IPS-20b (cell line): Measurements from ENCODE around the gene CCL22.
"Not testable (repeated sequence)": the region's sequence is repeated elsewhere in the genome, so short reads cannot be mapped to it uniquely, and the experiment has no call there.

Experiments
- H3K27ac ChIP-seq: one replicate; pipeline ENCODE4 v1.5.1; 2013; ENCODE audit warnings: low read length
- H3K27me3 ChIP-seq: 2 replicates; pipeline ENCODE4 v1.6.1; 2013; ENCODE audit warnings: mild to moderate bottlenecking, low read length, inconsistent platforms; ENCODE audit not compliant: insufficient read depth
- H3K36me3 ChIP-seq: 2 replicates; pipeline ENCODE4 v1.6.1; 2013; ENCODE audit warnings: low read depth, mild to moderate bottlenecking, inconsistent platforms, low read length, moderate library complexity; ENCODE audit not compliant: insufficient read depth
- H3K4me1 ChIP-seq: 2 replicates; pipeline ENCODE4 v1.6.1; 2013; ENCODE audit warnings: mild to moderate bottlenecking, control low read depth, inconsistent platforms, low read length, moderate library complexity; ENCODE audit not compliant: insufficient read depth
- H3K4me3 ChIP-seq: 2 replicates; pipeline ENCODE4 v1.5.1; 2013; ENCODE audit warnings: mild to moderate bottlenecking, low read length, inconsistent platforms
- H3K9ac ChIP-seq: 2 replicates; pipeline ENCODE4 v1.6.1; 2013; ENCODE audit warnings: low read depth, mild to moderate bottlenecking, inconsistent platforms, low read length, moderate library complexity
- H3K9me3 ChIP-seq: 2 replicates; pipeline ENCODE4 v1.6.1; 2013; ENCODE audit warnings: mild to moderate bottlenecking, low read depth, low read length, inconsistent platforms; ENCODE audit not compliant: insufficient read depth

The CCL22 gene

GRCh38 chr16:57331355-57331754 is 27.2 kb upstream of the CCL22 start:
- H3K9me3 ChIP-seq: no peaks in the 10 kb centered on the region
- H3K27ac ChIP-seq: no peak overlapping the region
- no peaks in the 10 kb centered on the region for H3K27me3 ChIP-seq
- no peak overlapping the region for H3K9ac ChIP-seq
- H3K4me3 ChIP-seq: no peak overlapping the region
- H3K36me3 ChIP-seq: no peaks in the 10 kb centered on the region
- H3K4me1 ChIP-seq: no peaks in the 10 kb centered on the region

- Histone ChIP-seq H3K36me3 (no peaks in the 10 kb centered on the region), H3K4me3 (no peak overlapping the region), H3K9me3 (no peaks in the 10 kb centered on the region), H3K4me1 (no peaks in the 10 kb centered on the region), H3K27ac (no peak overlapping the region), H3K27me3 (no peaks in the 10 kb centered on the region), H3K9ac (no peak overlapping the region)
These were observed 25.2 kb upstream of the CCL22 start for GRCh38 chr16:57333402-57333801.

- H3K9me3 ChIP-seq: no peaks in the 10 kb centered on the region
- no peaks in the 10 kb centered on the region for H3K27me3 ChIP-seq
- H3K4me3 ChIP-seq: no peak overlapping the region
- no peak overlapping the region for H3K9ac ChIP-seq
- no peaks in the 10 kb centered on the region for H3K4me1 ChIP-seq
- H3K27ac ChIP-seq: no peak overlapping the region
- H3K36me3 ChIP-seq: no peaks in the 10 kb centered on the region
These were observed 23.2 kb upstream of the CCL22 start for GRCh38 chr16:57335366-57335765.

GRCh38 chr16:57341062-57341440 is 17.5 kb upstream of the CCL22 start:
- Histone ChIP-seq H3K4me1 (no peaks in the 10 kb centered on the region), H3K27ac (no peak overlapping the region), H3K9me3 (no peaks in the 10 kb centered on the region), H3K4me3 (no peak overlapping the region), H3K27me3 (no peaks in the 10 kb centered on the region), H3K36me3 (no peaks in the 10 kb centered on the region), H3K9ac (no peak overlapping the region)

- Histone ChIP-seq H3K36me3 (no peaks in the 10 kb centered on the region), H3K4me3 (no peak overlapping the region), H3K27me3 (no peaks in the 10 kb centered on the region), H3K4me1 (no peaks in the 10 kb centered on the region), H3K27ac (no peak overlapping the region), H3K9me3 (no peaks in the 10 kb centered on the region), H3K9ac (no peak overlapping the region)
These were observed 16.9 kb upstream of the CCL22 start for GRCh38 chr16:57341441-57342303.

- not testable (repeated sequence) for H3K9ac ChIP-seq, H3K36me3 ChIP-seq, H3K4me3 ChIP-seq, H3K9me3 ChIP-seq, H3K27me3 ChIP-seq, H3K4me1 ChIP-seq, H3K27ac ChIP-seq
These were observed 16.0 kb upstream of the CCL22 start for GRCh38 chr16:57342606-57343005.

- no peak overlapping the region for H3K9ac ChIP-seq
- no peak overlapping the region for H3K27ac ChIP-seq
- no peaks in the 10 kb centered on the region for H3K27me3 ChIP-seq
- H3K9me3 ChIP-seq: no peaks in the 10 kb centered on the region
- no peaks in the 10 kb centered on the region for H3K4me1 ChIP-seq
- H3K36me3 ChIP-seq: no peaks in the 10 kb centered on the region
- H3K4me3 ChIP-seq: no peak overlapping the region
These were observed 15.4 kb upstream of the CCL22 start for GRCh38 chr16:57343221-57343620.

GRCh38 chr16:57344094-57344493 is 14.5 kb upstream of the CCL22 start:
- H3K9ac ChIP-seq, H3K4me1 ChIP-seq, H3K36me3 ChIP-seq, H3K27me3 ChIP-seq, H3K4me3 ChIP-seq, H3K27ac ChIP-seq, H3K9me3 ChIP-seq: not testable (repeated sequence)

GRCh38 chr16:57345021-57345420 is 13.6 kb upstream of the CCL22 start:
- Histone ChIP-seq H3K27me3 (0 out of 2 replicates have a peak, but pooled peaks cover 6% of the 10 kb centered on the region), H3K4me3 (no peak overlapping the region), H3K9me3 (no peaks in the 10 kb centered on the region), H3K9ac (no peak overlapping the region), H3K36me3 (no peaks in the 10 kb centered on the region), H3K4me1 (no peaks in the 10 kb centered on the region), H3K27ac (no peak overlapping the region)

- Histone ChIP-seq H3K27me3 (0 out of 2 replicates have a peak, but pooled peaks cover 6% of the 10 kb centered on the region), H3K36me3 (no peaks in the 10 kb centered on the region), H3K4me1 (no peaks in the 10 kb centered on the region)
These were observed 12.8 kb upstream of the CCL22 start for GRCh38 chr16:57345666-57346204.

GRCh38 chr16:57347858-57348257 is 10.7 kb upstream of the CCL22 start:
- Histone ChIP-seq H3K27me3 (0 out of 2 replicates have a peak, but pooled peaks cover 6% of the 10 kb centered on the region), H3K27ac (no peak overlapping the region), H3K4me1 (no peaks in the 10 kb centered on the region), H3K36me3 (no peaks in the 10 kb centered on the region), H3K4me3 (no peak overlapping the region), H3K9ac (no peak overlapping the region), H3K9me3 (no peaks in the 10 kb centered on the region)

More at GRCh38 chr16:57345666-57346204, 12.8 kb upstream of the CCL22 start:
- Histone ChIP-seq H3K27ac (no peak overlapping the region), H3K9ac (no peak overlapping the region), H3K4me3 (no peak overlapping the region), H3K9me3 (no peaks in the 10 kb centered on the region)

- H3K27ac ChIP-seq: no peak overlapping the region
- H3K36me3 ChIP-seq: no peaks in the 10 kb centered on the region
- H3K9ac ChIP-seq: no peak overlapping the region
- no peaks in the 10 kb centered on the region for H3K9me3 ChIP-seq
- no peak overlapping the region for H3K4me3 ChIP-seq
- H3K27me3 ChIP-seq: 0 out of 2 replicates have a peak, but pooled peaks cover 6% of the 10 kb centered on the region
- no peaks in the 10 kb centered on the region for H3K4me1 ChIP-seq
These were observed 10.3 kb upstream of the CCL22 start for GRCh38 chr16:57348327-57348726.
